Endothelial cell of umbilical vein (primary cell): ENCODE results near the gene LRRIQ4. TPM values are rescaled to one million over a fixed set of nuclear protein-coding genes. Genes with fewer than 3 reads are reported as not detected.

Experiments used
- BruUV-seq: library from RNA; stranded (reverse); fragments of 400-500 nt; replicated peaks from 2 replicates; lab custom pipeline; 2021; lab: Mats Ljungman, UMichigan
- CTCF ChIA-PET: fragments of 300-600, 350-600 bp; sonication (Branson Sonifier 250); formaldehyde crosslinking; loops from one replicate; lab custom pipeline; 2021; ENCODE audit warnings: antibody characterized with exemption, inconsistent platforms; lab: Charles Lee
- POLR2A ChIA-PET: fragments of 300-600, 350-600 bp; sonication (Branson Sonifier 250); formaldehyde crosslinking; loops from one replicate; lab custom pipeline; 2021; ENCODE audit warnings: antibody characterized with exemption, inconsistent platforms; lab: Charles Lee
- DNase-seq: peaks from one replicate; pipeline ENCODE4 v3.0.0-alpha.2; 2011; ENCODE audit warnings: low read depth, low spot score
- FAIRE-seq: peaks from 2 replicates; lab custom pipeline; 2011; peaks lifted over from hg19 to GRCh38; lab: Jason Lieb, UNC
- H2AFZ ChIP-seq: 2 replicates; pipeline ENCODE4 v1.6.0; 2012; ENCODE audit warnings: low read depth, low read length, control low read depth, inconsistent platforms
- H3K27ac ChIP-seq: 2 replicates; pipeline ENCODE4 v1.5.1; 2011; ENCODE audit warnings: low read depth, mild to moderate bottlenecking, control low read depth, low read length, moderate library complexity; ENCODE audit not compliant: insufficient read depth
- H3K27me3 ChIP-seq, 2 experiments: 2 replicates each; pipeline versions ENCODE4 v1.6.0 to v1.6.1; 2011; ENCODE audit warnings: low read length in 2 of 2, mixed read lengths in 1 of 2; ENCODE audit not compliant: control insufficient read depth in 2 of 2, insufficient read depth in 2 of 2
- H3K36me3 ChIP-seq, 2 experiments: 2 replicates in 1 of 2; 3 replicates in 1 of 2; pipeline ENCODE4 v1.5.1; 2011; ENCODE audit warnings: low read length in 2 of 2, mild to moderate bottlenecking in 1 of 2, moderate library complexity in 1 of 2; ENCODE audit not compliant: control insufficient read depth in 2 of 2, insufficient read depth in 2 of 2; ENCODE audit errors: extremely low read depth in 1 of 2
- H3K4me1 ChIP-seq: 3 replicates; pipeline ENCODE4 v1.5.1; 2011; ENCODE audit warnings: mild to moderate bottlenecking, low read length; ENCODE audit not compliant: control insufficient read depth, insufficient read depth; ENCODE audit errors: extremely low read depth
- H3K4me2 ChIP-seq: 2 replicates; pipeline ENCODE4 v1.6.1; 2011; ENCODE audit warnings: low read length, control low read depth, mixed read lengths; ENCODE audit not compliant: insufficient read depth
- H3K4me3 ChIP-seq, 3 experiments: fragments of 200-600 bp in 1 of 3; sonication (generic), shearing (Covaris generic) in 1 of 3; replicated peaks in 1 of 3; 2 replicates each; pipeline ENCODE4 v1.5.1; 2011 to 2016; ENCODE audit warnings: control low read depth in 3 of 3, low read length in 3 of 3, mild to moderate bottlenecking in 2 of 3, inconsistent platforms in 1 of 3, low read depth in 1 of 3, moderate library complexity in 1 of 3; ENCODE audit not compliant: insufficient read depth in 1 of 3
- H3K79me2 ChIP-seq: 2 replicates; pipeline ENCODE4 v1.6.0; 2012; ENCODE audit warnings: low read length, inconsistent platforms; ENCODE audit not compliant: control insufficient read depth, insufficient read depth
- H3K9ac ChIP-seq: replicated peaks from 2 replicates; pipeline ENCODE3; 2011; ENCODE audit warnings: low read length, control low read depth; ENCODE audit not compliant: insufficient read depth; ENCODE audit errors: extremely low read depth
- H3K9me1 ChIP-seq: replicated peaks from 3 replicates; pipeline ENCODE4 v1.6.0; 2011; ENCODE audit warnings: mild to moderate bottlenecking, low read length; ENCODE audit not compliant: control insufficient read depth, insufficient read depth; ENCODE audit errors: extremely low read depth
- H3K9me3 ChIP-seq: replicated peaks from 2 replicates; pipeline ENCODE4 v1.5.1; 2012; ENCODE audit warnings: low read length, inconsistent platforms; ENCODE audit not compliant: control insufficient read depth, insufficient read depth
- H4K20me1 ChIP-seq: replicated peaks from 2 replicates; pipeline ENCODE3; 2011; ENCODE audit warnings: mild to moderate bottlenecking, low read length; ENCODE audit not compliant: control insufficient read depth, insufficient read depth; ENCODE audit errors: extremely low read depth
- CTCF ChIP-seq, 2 donors: IDR thresholded peaks; 1 replicate in 1 of 2; 2 replicates in 1 of 2; pipeline ENCODE4 v1.5.1; 2011; ENCODE audit warnings: low read length in 2 of 2, mild to moderate bottlenecking in 2 of 2, moderate library complexity in 2 of 2, control low read depth in 1 of 2, inconsistent platforms in 1 of 2, low read depth in 1 of 2; ENCODE audit not compliant: insufficient read depth in 1 of 2; ENCODE audit errors: extremely low read depth in 1 of 2
- EZH2 ChIP-seq: IDR thresholded peaks from 2 replicates; pipeline ENCODE4 v1.6.1; 2012; ENCODE audit warnings: borderline replicate concordance, low read depth, mild to moderate bottlenecking, moderate library complexity, low read length, inconsistent platforms; ENCODE audit not compliant: severe bottlenecking
- FOS ChIP-seq: IDR thresholded peaks from 2 replicates; pipeline ENCODE4 v1.6.1; 2011; ENCODE audit warnings: mild to moderate bottlenecking, low read length, moderate library complexity, borderline replicate concordance; ENCODE audit not compliant: insufficient read depth
- GATA2 ChIP-seq: IDR thresholded peaks from 2 replicates; pipeline ENCODE4 v1.7.0; 2011; ENCODE audit warnings: low read depth, mild to moderate bottlenecking, moderate library complexity, mixed read lengths, low read length; ENCODE audit not compliant: insufficient read length, insufficient read depth
- JUN ChIP-seq: IDR thresholded peaks from 2 replicates; pipeline ENCODE4 v1.6.1; 2011; ENCODE audit warnings: borderline replicate concordance, low read depth; ENCODE audit not compliant: insufficient read length, insufficient read depth
- MAX ChIP-seq: IDR thresholded peaks from 2 replicates; pipeline ENCODE4 v1.6.1; 2011; ENCODE audit not compliant: insufficient read depth, insufficient read length
- MYC ChIP-seq: IDR thresholded peaks from one replicate; pipeline ENCODE4 v1.6.1; 2011; ENCODE audit warnings: mild to moderate bottlenecking, low read depth, low read length
- POLR2A ChIP-seq: IDR thresholded peaks from 2 replicates; pipeline ENCODE4 v1.6.1; 2012; ENCODE audit warnings: low read depth, mild to moderate bottlenecking, control low read depth, low read length
- POLR2AphosphoS5 ChIP-seq: IDR thresholded peaks from 2 replicates; pipeline ENCODE4 v1.6.1; 2012; ENCODE audit warnings: low read depth, mild to moderate bottlenecking, control low read depth, low read length, moderate library complexity; ENCODE audit not compliant: insufficient read depth
- dilution Hi-C: fragments of 300-500 bp; cut with MboI; formaldehyde crosslinking; loops from one replicate; pipeline ENCODE4 v1.15.0; 2019; ENCODE audit warnings: low sequenced_read_pairs; ENCODE audit not compliant: extremely low pct_ligation_motif_present
- intact Hi-C: fragments of 100-400 bp; cut with micrococcal nuclease; formaldehyde crosslinking; loops from one replicate; pipeline ENCODE4 v1.10.0; 2022
- polyA plus RNA-seq, 4 experiments: library from polyadenylated mRNA; depleted of rRNA in 3 of 4; stranded (reverse) in 3 of 4; unstranded in 1 of 4; fragments of >200 nt; gene quantifications; 2 replicates each; pipeline versions ENCODE4 v1.2.1 to v1.2.3, GENCODE V29; 2011 to 2012; ENCODE audit warnings: missing spikeins in 1 of 4
- total RNA-seq: library from RNA; stranded (reverse); gene quantifications from 2 replicates; pipeline ENCODE4 v1.2.3, GENCODE V29; 2021

Gene LRRIQ4
- total and polyA plus RNA-seq, 2 donors (not counting 3 experiments of a cell fraction or from before 2014, with no cell fraction given): 0.04 TPM; not detected in 1

GRCh38 chr3:169827712-169828111 is 15.0 kb downstream of the LRRIQ4 start:
- Histone ChIP-seq H2AFZ (no peak overlapping the region), H3K4me2 (no peak overlapping the region), H3K9ac (no peak overlapping the region), H3K36me3 (no peaks in the 10 kb centered on the region), H3K9me3 (no peaks in the 10 kb centered on the region), H3K79me2 (no peaks in the 10 kb centered on the region), H3K9me1 (no peaks in the 10 kb centered on the region), H3K4me1 (peaks cover 10% of the 10 kb centered on the region), H3K4me3 (no peak overlapping the region), H3K27me3 (no peaks in the 10 kb centered on the region), H4K20me1 (no peaks in the 10 kb centered on the region), H3K27ac (no peak overlapping the region)
- TF ChIP-seq MYC (no peak), POLR2A (no peak), POLR2AphosphoS5 (no peak)
- intact Hi-C loops: no loop called here
- FAIRE-seq (no peak), DNase-seq (no peak)
- BruUV-seq: no TSS peak
- ChIA-PET CTCF (interaction anchor here (0.7 to 1.4 kb wide), 3 partner anchors 11 to 18 kb away, joined by 3 to 4 read pairs (median 3); no protein-coding TSS in a partner anchor), POLR2A (no interaction called here)
- dilution Hi-C loops: no loop called here

- Histone ChIP-seq H3K4me3 (no peak overlapping the region), H2AFZ (no peak overlapping the region), H3K36me3 (no peaks in the 10 kb centered on the region), H3K9me3 (no peaks in the 10 kb centered on the region), H4K20me1 (no peaks in the 10 kb centered on the region), H3K4me2 (no peak overlapping the region), H3K27me3 (peaks cover 4 to 5% of the 10 kb centered on the region in 2 experiments), H3K9ac (no peak overlapping the region), H3K4me1 (no peaks in the 10 kb centered on the region), H3K27ac (no peak overlapping the region), H3K9me1 (no peaks in the 10 kb centered on the region), H3K79me2 (no peaks in the 10 kb centered on the region)
- FAIRE-seq (no peak), DNase-seq (no peak)
- dilution Hi-C loops: no loop called here
- intact Hi-C loops: no loop called here
- TF ChIP-seq CTCF (IDR thresholded peaks at IDR 0.05; ENCODE audit: extremely low read depth in 1 of 2, insufficient read depth in 1 of 2, low read depth in 1 of 2, low read length in 2 of 2) (no peak), POLR2A (no peak), MAX (no peak), GATA2 (no peak), MYC (no peak), JUN (no peak), EZH2 (no peak), POLR2AphosphoS5 (no peak), FOS (no peak)
- no TSS peak for BruUV-seq
- ChIA-PET CTCF (no interaction called here), POLR2A (no interaction called here)
These were observed 22.9 kb downstream of the LRRIQ4 start for GRCh38 chr3:169835533-169835932.
